NCI-H82 treated with DMSO at 0.1 percent for 48 hours (cell line): ENCODE data around the gene MTMR12.
"Not testable (repeated sequence)": the region's sequence is repeated elsewhere in the genome, so short reads cannot be mapped to it uniquely, and the experiment has no call there.

Experiments used
- DNase-seq: peaks from one replicate; lab custom pipeline; 2025; ENCODE audit not compliant: unreplicated experiment; lab: John Stamatoyannopoulos, UW

Gene MTMR12

DNA sequence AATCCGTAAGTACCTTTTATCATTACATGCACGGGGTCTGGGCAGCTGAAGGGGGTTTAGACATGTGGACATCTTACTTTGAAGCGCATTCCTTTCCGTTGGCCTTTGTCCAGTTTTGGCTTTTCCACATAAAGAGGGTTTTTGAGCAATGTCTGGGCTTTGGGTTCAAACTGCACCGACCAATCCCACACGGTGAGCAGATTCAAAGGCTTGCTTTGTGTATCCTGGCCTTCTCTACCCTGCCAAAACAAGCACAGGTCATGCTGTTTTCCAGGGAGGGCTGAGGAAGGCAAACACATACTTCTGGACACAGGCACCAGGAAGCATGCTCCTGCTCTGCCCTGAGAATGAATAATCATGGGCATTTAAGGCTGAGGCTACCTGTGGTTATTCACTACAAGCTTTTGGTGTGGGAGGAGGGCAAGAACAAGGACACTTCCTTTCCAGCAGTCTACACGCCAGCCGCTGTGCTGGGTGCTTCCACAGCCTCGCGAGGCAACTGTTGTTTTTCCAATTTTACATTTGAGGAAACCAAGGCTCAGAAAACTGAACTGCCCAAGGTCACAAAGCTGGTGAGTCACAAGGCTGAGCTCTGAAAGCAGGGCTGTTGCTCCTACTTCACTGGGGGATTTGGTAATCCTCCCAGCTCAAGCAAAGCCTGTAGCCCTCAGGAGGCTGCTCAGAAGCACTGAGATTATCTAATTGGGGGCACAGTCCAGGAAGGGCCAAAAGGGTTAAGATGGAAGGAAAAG lies 78.9 kb downstream of the MTMR12 start:
- peak; percentile 27 for DNase-seq

DNA sequence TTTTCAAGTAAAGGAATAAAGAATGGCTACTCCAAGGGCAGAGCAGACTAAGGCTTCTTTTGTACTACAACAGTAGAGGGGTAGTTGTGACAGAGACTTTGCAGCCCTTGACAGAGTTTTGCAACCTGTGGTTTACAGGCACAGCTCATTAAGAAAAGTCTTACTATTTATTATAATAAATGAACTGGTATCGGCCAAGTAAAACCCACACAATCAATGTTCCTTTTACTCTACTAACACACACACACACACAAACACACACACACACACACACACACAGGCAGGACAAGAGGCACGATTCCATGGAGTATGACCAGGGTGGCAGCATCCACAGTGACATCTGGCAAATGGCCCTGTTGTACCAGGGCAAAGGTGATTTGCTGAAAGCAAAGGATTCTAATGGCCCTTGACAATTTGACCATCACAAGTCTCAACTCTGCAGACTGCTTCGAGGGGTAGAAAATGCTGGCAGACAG lies 79.5 kb downstream of the MTMR12 start:
- no peak for DNase-seq

GRCh38 chr5:32232441-32233219 lies 80.1 kb downstream of the MTMR12 start:
- peak; percentile 7 for DNase-seq

GRCh38 chr5:32231929-32232328 lies 80.8 kb downstream of the MTMR12 start:
- no peak for DNase-seq

DNA sequence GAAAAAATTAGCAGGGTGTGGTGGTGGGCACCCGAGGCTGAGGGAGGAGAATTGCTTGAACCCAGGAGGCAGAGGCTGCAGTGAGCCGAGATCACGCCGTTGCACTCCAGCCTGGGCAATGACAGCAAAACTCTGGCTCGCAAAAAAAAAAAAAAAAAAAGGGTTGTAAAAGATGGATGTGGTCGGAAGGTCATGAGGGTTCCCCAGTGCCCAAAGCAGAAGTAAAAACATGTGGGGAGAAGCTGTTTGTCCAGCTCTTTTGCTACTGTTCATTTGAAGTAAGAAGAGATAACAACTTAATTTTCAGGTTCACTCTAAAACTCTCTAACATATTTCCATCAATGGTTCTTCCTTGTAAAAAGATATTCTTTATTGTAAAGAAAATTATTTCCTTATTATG lies 81.5 kb downstream of the MTMR12 start:
- DNase-seq = no peak

- DNase-seq = no peak
Observed at GRCh38 chr5:32230356-32231099, 82.2 kb downstream of the MTMR12 start.

DNA sequence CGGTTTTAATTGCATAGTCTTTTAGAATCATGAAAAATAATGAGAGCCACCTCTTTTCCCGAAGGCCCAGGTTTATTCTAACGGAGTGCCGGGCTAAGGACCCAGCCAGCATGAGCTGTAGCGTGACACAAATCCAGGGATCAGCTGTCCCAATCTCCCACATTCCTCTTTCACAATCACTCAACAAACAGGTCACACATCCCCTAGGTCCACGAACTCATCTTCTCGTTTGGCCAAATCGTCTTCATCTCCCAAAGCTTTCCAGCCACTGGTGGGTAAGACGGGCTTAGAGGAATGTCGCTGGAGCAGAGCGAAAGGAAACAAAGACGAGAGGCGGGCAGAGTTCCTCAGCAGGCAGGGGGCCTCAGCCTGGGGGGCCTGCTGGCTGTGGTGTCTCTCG lies 83.2 kb downstream of the MTMR12 start:
- DNase-seq = no peak

GRCh38 chr5:32228816-32229215 lies 83.9 kb downstream of the MTMR12 start:
- DNase-seq = no peak

GRCh38 chr5:32225445-32225844 lies 87.3 kb downstream of the MTMR12 start:
- peak; percentile 43 for DNase-seq

GRCh38 chr5:32223972-32224609 lies 88.6 kb downstream of the MTMR12 start:
- DNase-seq = no peak

DNA sequence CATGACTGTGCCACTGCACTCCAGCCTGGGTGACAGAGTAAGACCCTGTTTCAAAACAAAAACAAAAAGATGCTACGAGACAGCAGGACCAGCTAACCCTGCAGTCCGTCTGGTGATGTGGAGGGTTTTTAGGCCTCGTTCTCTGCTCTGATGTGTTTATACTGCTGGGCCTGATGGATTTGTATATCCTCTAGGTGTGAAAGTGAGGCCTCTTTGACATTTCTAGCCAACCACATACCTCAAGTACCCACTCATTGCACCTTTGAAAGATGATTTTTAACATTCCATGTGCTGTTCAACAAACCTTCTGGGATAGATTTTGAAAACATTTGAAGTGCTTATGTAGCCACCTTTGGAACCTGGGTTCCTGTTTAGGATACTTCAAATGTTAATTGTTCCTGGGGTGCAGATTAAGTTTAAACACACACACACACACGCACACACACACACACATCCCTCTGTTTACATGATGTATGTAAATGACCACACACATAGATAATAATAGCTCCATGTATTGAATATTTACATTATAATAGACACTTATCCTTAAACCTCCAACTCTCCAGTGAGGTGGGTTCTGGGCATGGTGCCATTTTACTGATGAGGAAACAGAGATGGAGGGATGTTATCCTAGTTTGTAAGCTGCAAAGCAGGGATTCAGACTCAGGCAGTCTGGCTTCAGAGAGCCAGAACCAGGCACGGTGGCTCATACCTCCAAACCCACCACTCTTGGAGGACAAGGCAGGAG lies 89.8 kb downstream of the MTMR12 start:
- no peak for DNase-seq

DNA sequence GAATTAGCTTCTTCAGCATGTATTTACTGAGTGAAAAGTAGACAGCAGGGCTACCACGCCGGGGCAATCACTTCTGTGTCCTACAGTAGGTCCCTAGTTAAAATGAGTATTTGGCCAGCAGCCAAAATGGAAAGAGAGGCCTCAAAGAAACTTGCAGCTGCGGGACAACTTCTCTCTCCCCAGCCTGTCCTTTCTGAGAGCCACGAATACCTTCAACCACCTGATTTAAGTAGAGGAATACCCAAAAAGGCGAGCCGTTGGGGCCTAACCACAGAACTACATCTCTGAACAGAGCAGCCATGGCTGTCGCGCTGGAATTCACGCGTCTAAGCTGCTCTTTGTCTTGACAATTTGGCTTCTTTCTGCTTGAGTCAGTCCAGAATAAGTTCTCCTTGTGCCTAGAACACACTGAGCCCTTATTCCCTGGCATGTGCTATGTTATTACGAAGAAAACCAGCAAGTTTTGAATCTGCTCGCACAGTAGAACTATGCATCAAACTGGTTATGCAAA lies 94.8 kb downstream of the MTMR12 start:
- no peak for DNase-seq

GRCh38 chr5:32214344-32214743 lies 98.4 kb downstream of the MTMR12 start:
- not testable (repeated sequence) for DNase-seq

DNA sequence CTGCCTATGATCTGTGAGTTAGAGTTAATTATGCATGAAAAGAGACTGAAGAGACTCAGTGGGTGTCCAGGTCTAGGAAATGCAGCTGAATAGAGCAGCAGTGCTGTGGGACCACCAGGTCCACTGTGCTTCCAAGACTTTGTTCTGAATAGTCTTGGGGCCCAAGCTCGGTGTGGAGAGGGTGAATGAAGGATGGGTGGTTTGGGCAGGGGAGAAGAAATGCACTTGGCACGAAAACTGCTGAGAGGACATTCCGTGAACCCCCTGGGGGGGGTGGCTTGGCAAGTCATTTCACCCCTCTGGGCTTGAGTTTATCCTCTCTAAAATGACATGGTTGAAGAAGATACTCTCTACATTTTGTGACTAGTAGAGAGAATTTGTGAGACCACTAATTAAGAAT lies 102.6 kb downstream of the MTMR12 start:
- DNase-seq = no peak

GRCh38 chr5:32208837-32209236 lies 103.9 kb downstream of the MTMR12 start:
- DNase-seq = not testable (repeated sequence)

DNA sequence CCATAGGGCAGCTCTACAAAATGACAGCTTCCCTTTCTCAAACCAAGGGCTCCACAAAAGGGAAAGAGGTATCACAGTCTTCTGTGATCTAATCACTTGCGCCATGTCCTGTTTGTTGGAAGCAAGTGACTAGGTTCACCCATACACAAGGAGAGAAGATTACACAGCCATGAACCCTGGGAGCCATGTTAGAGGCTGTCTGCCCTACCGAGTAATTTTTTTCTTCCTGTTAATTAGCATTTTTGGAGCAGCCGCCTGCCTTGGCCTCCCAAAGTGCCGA lies 105.4 kb downstream of the MTMR12 start:
- DNase-seq = no peak

DNA sequence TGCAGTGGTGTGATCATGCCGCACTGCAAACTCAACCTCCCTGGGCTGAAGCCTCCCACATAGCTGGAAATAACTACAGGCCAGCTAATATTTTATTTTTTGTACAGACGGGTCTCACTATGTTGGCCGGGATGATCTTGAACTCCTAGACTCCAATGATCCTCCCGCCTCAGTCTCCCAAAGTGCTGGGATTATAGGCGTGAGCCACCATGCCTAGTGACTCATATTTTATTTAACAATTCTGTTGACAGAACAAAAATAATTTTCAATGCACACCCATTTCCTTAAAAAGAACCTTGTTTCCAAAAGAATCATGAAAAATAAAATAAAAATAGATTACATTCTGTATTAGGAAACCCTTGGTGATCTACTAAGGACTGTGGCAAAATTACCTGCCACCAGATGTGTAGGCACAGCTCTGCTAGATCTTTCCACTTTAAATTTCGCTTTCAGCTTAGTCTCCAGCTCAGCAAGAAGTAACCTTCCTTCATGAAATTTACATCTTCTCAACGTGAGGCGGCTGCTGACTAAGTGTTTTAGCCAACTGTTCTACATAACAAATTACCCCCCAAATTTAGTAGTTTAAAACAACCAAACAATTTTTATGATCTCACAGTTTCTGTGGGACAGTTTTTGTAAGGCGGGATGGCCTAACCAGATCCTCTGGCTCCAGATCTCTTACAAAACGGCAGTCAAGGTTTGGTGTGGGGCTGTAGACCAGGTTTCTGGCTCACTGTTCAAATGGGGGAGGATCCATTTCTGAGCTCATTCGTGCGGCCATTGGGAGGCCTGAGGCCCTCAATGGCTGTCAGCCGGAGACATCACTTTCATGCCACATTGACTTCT lies 106.0 kb downstream of the MTMR12 start:
- DNase-seq = no peak

DNA sequence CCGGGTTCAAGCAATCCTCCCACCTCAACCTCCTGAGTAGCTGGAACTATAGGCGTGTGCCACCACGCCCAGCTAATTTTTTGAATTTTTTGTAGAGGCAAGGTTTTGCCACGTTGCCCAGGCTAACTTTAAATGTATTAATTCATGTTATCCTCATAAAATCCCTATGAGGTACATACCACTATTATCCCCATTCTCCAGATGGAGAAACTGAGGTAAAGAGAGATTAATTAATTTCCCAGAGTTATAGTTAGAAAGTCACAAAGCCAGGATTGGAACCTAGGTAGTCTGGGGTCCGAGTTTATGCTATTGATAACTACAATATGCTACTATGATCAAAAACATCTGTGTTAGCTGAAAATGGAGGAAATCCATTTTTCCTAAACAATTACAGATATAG lies 106.7 kb downstream of the MTMR12 start:
- no peak for DNase-seq

- DNase-seq = no peak
Observed at GRCh38 chr5:32202394-32202793, 110.3 kb downstream of the MTMR12 start.
